ENCODE results near the gene NYNRIN.

NYNRIN gene

GRCh38 chr14:24427537-24428508 lies 29.0 kb downstream of the NYNRIN start:
- TF ChIP-seq, protein P1, sequence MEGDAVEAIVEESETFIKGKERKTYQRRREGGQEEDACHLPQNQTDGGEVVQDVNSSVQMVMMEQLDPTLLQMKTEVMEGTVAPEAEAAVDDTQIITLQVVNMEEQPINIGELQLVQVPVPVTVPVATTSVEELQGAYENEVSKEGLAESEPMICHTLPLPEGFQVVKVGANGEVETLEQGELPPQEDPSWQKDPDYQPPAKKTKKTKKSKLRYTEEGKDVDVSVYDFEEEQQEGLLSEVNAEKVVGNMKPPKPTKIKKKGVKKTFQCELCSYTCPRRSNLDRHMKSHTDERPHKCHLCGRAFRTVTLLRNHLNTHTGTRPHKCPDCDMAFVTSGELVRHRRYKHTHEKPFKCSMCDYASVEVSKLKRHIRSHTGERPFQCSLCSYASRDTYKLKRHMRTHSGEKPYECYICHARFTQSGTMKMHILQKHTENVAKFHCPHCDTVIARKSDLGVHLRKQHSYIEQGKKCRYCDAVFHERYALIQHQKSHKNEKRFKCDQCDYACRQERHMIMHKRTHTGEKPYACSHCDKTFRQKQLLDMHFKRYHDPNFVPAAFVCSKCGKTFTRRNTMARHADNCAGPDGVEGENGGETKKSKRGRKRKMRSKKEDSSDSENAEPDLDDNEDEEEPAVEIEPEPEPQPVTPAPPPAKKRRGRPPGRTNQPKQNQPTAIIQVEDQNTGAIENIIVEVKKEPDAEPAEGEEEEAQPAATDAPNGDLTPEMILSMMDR (IDR thresholded peaks at IDR 0.05), result no peak
- no peaks in the 10 kb centered on the region for H3K27me3 ChIP-seq
- H3K9me3 ChIP-seq, result no peaks in the 10 kb centered on the region
- no peak overlapping the region for H3K4me3 ChIP-seq (ENCODE audit: low read depth in 1 of 2, low read length in 1 of 2)
- H3K4me1 ChIP-seq (ENCODE audit: control insufficient read depth in 1 of 2, insufficient read depth in 1 of 2, low read depth in 1 of 2, low read length in 1 of 2), result peaks cover 50 to 51% of the 10 kb centered on the region in 2 experiments
- no peak overlapping the region for H3K27ac ChIP-seq
- H3K36me3 ChIP-seq, result peaks cover 15% of the 10 kb centered on the region

DNA sequence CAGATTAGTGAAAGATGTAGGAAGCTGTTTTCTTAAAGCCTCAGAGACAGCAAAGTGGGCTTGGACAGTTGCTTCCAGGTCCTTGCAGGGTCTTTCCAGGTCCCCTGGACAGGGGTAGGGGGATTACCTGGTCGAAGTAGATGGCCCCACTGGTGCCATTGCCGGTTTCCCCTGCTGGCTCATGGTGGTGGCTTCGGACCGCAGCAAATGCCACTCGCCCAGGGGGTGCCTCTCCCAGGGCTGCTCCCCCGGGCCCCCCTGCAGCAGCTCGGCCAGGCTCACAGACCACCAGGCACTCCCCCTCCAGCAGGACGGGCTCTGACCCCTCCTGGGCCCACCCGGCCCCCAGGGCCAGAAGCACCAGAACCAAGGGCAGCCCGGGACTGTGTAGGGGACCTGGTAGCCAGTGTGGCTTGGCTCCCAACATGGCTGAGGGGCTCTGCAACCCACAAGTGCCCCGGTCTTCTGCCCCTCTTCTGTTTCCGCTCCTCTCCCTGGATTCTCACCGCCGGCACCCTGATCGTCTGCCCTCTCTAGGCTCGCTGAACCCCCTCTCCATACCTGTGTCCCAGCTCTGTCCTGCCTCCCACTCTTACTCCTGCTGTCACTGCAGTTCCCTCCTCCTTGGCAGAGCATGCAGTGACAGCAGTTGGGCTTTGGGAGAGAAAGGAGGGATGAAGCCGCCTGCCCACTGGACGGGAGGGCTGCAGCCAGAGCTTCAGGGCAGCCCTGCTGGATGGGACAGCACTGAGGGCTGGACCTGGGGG lies 30.0 kb downstream of the NYNRIN start:
- peaks cover 49 to 51% of the 10 kb centered on the region in 2 experiments for H3K4me1 ChIP-seq (ENCODE audit: control insufficient read depth in 1 of 2, insufficient read depth in 1 of 2, low read depth in 1 of 2, low read length in 1 of 2)

GRCh38 chr14:24429395-24430142 lies 30.8 kb downstream of the NYNRIN start, which contains the start of the genes CBLN3 and KHNYN:
Gene CBLN3 (minus strand): TSS chr14:24429668. CDS start chr14:24429054, 614 bp downstream.
Gene KHNYN (plus strand): TSS chr14:24429954. CDS start chr14:24430731, 777 bp downstream.
- H3K27me3 ChIP-seq, result no peaks in the 10 kb centered on the region
- peaks cover 32% of the 10 kb centered on the region for H3K36me3 ChIP-seq
- H3K4me1 ChIP-seq (ENCODE audit: control insufficient read depth in 1 of 2, insufficient read depth in 1 of 2, low read depth in 1 of 2, low read length in 1 of 2), result peaks cover 49 to 50% of the 10 kb centered on the region in 2 experiments
- H3K27ac ChIP-seq, result peak within 1 kb of the TSS; percentile 99
- TF ChIP-seq, protein P1 (IDR thresholded peaks at IDR 0.05), result peak; percentile 37
- H3K4me3 ChIP-seq (ENCODE audit: low read depth in 1 of 2, low read length in 1 of 2), result peak within 1 kb of the TSS; percentile 84 to 98
- no peaks in the 10 kb centered on the region for H3K9me3 ChIP-seq

More for the DNA sequence above, 30.0 kb downstream of the NYNRIN start:
- H3K27ac ChIP-seq, result peak overlapping the region; percentile 99
- H3K27me3 ChIP-seq, result no peaks in the 10 kb centered on the region
- no peaks in the 10 kb centered on the region for H3K9me3 ChIP-seq
- H3K36me3 ChIP-seq, result peaks cover 25% of the 10 kb centered on the region
- TF ChIP-seq, protein P1 (IDR thresholded peaks at IDR 0.05), result no peak
- peak overlapping the region; percentile 84 to 98 for H3K4me3 ChIP-seq (ENCODE audit: low read depth in 1 of 2, low read length in 1 of 2)

DNA sequence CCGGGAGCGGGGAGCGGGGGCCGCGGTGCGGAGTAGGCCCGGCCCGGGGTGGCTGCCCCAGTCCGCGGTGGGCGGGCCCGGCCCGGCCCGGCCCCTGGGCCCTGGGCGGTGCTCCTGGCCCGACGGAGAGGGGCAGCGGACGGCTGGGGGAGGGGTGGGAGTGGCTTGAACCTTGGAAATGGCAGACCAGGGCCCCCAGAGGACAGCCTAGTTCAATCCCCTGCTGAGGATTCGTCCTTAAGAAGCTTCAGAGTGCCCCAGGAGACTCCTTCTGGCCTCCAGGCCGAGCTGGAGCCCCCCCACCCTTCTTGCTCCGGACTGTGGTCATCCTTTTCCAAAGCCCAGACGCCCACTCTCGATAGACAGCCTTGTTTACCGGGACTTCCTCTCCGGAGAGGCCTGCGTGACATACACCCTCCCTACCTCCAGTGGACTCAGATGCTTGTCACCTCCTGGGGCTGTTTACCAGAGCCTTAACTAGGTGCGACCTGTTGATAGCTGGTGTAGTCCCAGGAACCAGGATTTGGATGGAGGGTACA lies 31.4 kb downstream of the NYNRIN start:
- no peaks in the 10 kb centered on the region for H3K9me3 ChIP-seq
- peaks cover 44 to 45% of the 10 kb centered on the region in 2 experiments for H3K4me1 ChIP-seq (ENCODE audit: control insufficient read depth in 1 of 2, insufficient read depth in 1 of 2, low read depth in 1 of 2, low read length in 1 of 2)
- peak overlapping the region; percentile 84 to 98 for H3K4me3 ChIP-seq (ENCODE audit: low read depth in 1 of 2, low read length in 1 of 2)
- peaks cover 39% of the 10 kb centered on the region for H3K36me3 ChIP-seq
- peak overlapping the region; percentile 99 for H3K27ac ChIP-seq
- TF ChIP-seq, protein P1 (IDR thresholded peaks at IDR 0.05), result peak; percentile 5
- H3K27me3 ChIP-seq, result no peaks in the 10 kb centered on the region
